HepG2 (cell line): ENCODE measurements around the gene PPP4C. TPM values are rescaled to one million over a fixed set of nuclear protein-coding genes. Genes with fewer than 3 reads are reported as not detected.

ENCODE experiments used
- CCDC6 ChIP-seq: sonication (generic); formaldehyde crosslinking; IDR thresholded peaks from 2 replicates; pipeline ENCODE4 v1.8.1; 2022; ENCODE audit warnings: mild to moderate bottlenecking, missing genetic modification reagents, moderate library complexity
- DPF2 ChIP-seq: sonication (generic); formaldehyde crosslinking; IDR thresholded peaks from 2 replicates; pipeline ENCODE4 v1.4.0; 2020; ENCODE audit warnings: mild to moderate bottlenecking, low read depth, missing genetic modification reagents, borderline replicate concordance
- E2F5 ChIP-seq: sonication (generic); formaldehyde crosslinking; conservative IDR thresholded peaks from 2 replicates; pipeline ENCODE4 v1.4.0; 2020; ENCODE audit warnings: missing genetic modification reagents
- EHMT2 ChIP-seq: fragments of 200-600 bp; sonication (generic); IDR thresholded peaks from 2 replicates; pipeline ENCODE4 v1.7.0; 2017; ENCODE audit warnings: antibody characterized with exemption, low read depth, low read length, borderline replicate concordance
- ERF ChIP-seq: IDR thresholded peaks from 2 replicates; pipeline ENCODE4 v1.6.1; 2018; ENCODE audit warnings: missing biosample characterization, missing genetic modification reagents
- KAT7 ChIP-seq: IDR thresholded peaks from 2 replicates; pipeline ENCODE4 v1.6.1; 2018; ENCODE audit warnings: borderline replicate concordance, missing compliant biosample characterization
- PITX1 ChIP-seq: sonication (generic); formaldehyde crosslinking; IDR thresholded peaks from 2 replicates; pipeline ENCODE4 v1.5.1; 2020; ENCODE audit warnings: mild to moderate bottlenecking, missing genetic modification reagents
- PLSCR1 ChIP-seq: sonication (generic); formaldehyde crosslinking; IDR thresholded peaks from 2 replicates; pipeline ENCODE4 v1.5.0; 2020; ENCODE audit warnings: missing genetic modification reagents, mild to moderate bottlenecking, borderline replicate concordance
- REPIN1 ChIP-seq: sonication (generic); formaldehyde crosslinking; IDR thresholded peaks from 2 replicates; pipeline ENCODE4 v1.8.0; 2022; ENCODE audit warnings: missing genetic modification reagents, low read depth, mild to moderate bottlenecking, borderline replicate concordance
- SRY ChIP-seq: sonication (generic); formaldehyde crosslinking; IDR thresholded peaks from 2 replicates; pipeline ENCODE4 v1.8.0; 2022; ENCODE audit warnings: mild to moderate bottlenecking, missing genetic modification reagents
- U2AF2 ChIP-seq: fragments of 200-400 bp; formaldehyde crosslinking; IDR thresholded peaks from 2 replicates; pipeline ENCODE4 v1.6.1; 2017; ENCODE audit warnings: low read depth, mild to moderate bottlenecking, low read length
- ZEB1 ChIP-seq: IDR thresholded peaks from 2 replicates; pipeline ENCODE4 v1.6.1; 2012; ENCODE audit warnings: mild to moderate bottlenecking, low read depth, inconsistent platforms; ENCODE audit not compliant: insufficient replicate concordance
- ZFP41 ChIP-seq: sonication (generic); formaldehyde crosslinking; IDR thresholded peaks from 2 replicates; pipeline ENCODE4 v1.4.0; 2020; ENCODE audit warnings: mild to moderate bottlenecking, missing genetic modification reagents, borderline replicate concordance
- ZNF3 ChIP-seq: IDR thresholded peaks from 2 replicates; pipeline ENCODE4 v1.7.0; 2017; ENCODE audit warnings: inconsistent platforms
- ZNF33A ChIP-seq: sonication (generic); formaldehyde crosslinking; IDR thresholded peaks from 2 replicates; pipeline ENCODE4 v1.5.1; 2020; ENCODE audit warnings: missing genetic modification reagents, mild to moderate bottlenecking, moderate library complexity, borderline replicate concordance
- ZNF33B ChIP-seq: sonication (generic); formaldehyde crosslinking; IDR thresholded peaks from 2 replicates; pipeline ENCODE4 v1.5.1; 2020; ENCODE audit warnings: mild to moderate bottlenecking, missing genetic modification reagents
- ZNF446 ChIP-seq: sonication (generic); formaldehyde crosslinking; IDR thresholded peaks from 2 replicates; pipeline ENCODE4 v1.5.0; 2020; ENCODE audit warnings: mild to moderate bottlenecking, missing genetic modification reagents
- ZNF589 ChIP-seq: sonication (generic); formaldehyde crosslinking; conservative IDR thresholded peaks from 2 replicates; pipeline ENCODE4 v1.8.0; 2022; ENCODE audit warnings: mild to moderate bottlenecking, moderate library complexity, missing genetic modification reagents
- polyA plus RNA-seq, 8 experiments: library from polyadenylated mRNA; depleted of rRNA in 3 of 8; stranded (reverse) in 7 of 8; unstranded in 1 of 8; fragments of >200 nt; fragmentation: Illumina TruSeq in 4 of 8; extraction: Trizol in 4 of 8; gene quantifications; 2 replicates each; pipeline versions ENCODE4 v1.2.1 to v1.2.3, GENCODE V29; 2011 to 2016; ENCODE audit warnings: low read depth in 4 of 8, missing spikeins in 1 of 8, mixed read lengths in 1 of 8; ENCODE audit not compliant: insufficient read depth in 1 of 8
- total RNA-seq, 5 experiments: library from RNA; depleted of rRNA; stranded (reverse); fragments of >200 nt; fragmentation: Illumina TruSeq; extraction: Trizol; gene quantifications; 2 replicates each; pipeline ENCODE4 v1.2.3, GENCODE V29; 2016; ENCODE audit warnings: low read depth in 1 of 5
- TF ChIP-seq, protein P1 (sequence below): sonication (generic); formaldehyde crosslinking; IDR thresholded peaks from 2 replicates; pipeline ENCODE4 v1.4.0; 2020; ENCODE audit warnings: low read depth, mild to moderate bottlenecking, missing genetic modification reagents
- TF ChIP-seq, protein P2 (sequence below): sonication (generic); formaldehyde crosslinking; IDR thresholded peaks from 2 replicates; pipeline ENCODE4 v1.8.1; 2023; ENCODE audit warnings: mild to moderate bottlenecking, missing genetic modification reagents
- TF ChIP-seq, protein P3 (sequence below): sonication (generic); formaldehyde crosslinking; IDR thresholded peaks from 2 replicates; pipeline ENCODE4 v1.5.0; 2020; ENCODE audit warnings: missing genetic modification reagents, mild to moderate bottlenecking, borderline replicate concordance
- TF ChIP-seq, protein P4 (sequence below): sonication (generic); formaldehyde crosslinking; IDR thresholded peaks from 2 replicates; pipeline ENCODE4 v1.5.1; 2020; ENCODE audit warnings: missing genetic modification reagents, mild to moderate bottlenecking, borderline replicate concordance

PPP4C gene
- total and polyA plus RNA-seq, 2 of the 13 experiments (the other 11 are each of a cell fraction or from before 2014, with no cell fraction given), result 176 to 220 TPM

DNA sequence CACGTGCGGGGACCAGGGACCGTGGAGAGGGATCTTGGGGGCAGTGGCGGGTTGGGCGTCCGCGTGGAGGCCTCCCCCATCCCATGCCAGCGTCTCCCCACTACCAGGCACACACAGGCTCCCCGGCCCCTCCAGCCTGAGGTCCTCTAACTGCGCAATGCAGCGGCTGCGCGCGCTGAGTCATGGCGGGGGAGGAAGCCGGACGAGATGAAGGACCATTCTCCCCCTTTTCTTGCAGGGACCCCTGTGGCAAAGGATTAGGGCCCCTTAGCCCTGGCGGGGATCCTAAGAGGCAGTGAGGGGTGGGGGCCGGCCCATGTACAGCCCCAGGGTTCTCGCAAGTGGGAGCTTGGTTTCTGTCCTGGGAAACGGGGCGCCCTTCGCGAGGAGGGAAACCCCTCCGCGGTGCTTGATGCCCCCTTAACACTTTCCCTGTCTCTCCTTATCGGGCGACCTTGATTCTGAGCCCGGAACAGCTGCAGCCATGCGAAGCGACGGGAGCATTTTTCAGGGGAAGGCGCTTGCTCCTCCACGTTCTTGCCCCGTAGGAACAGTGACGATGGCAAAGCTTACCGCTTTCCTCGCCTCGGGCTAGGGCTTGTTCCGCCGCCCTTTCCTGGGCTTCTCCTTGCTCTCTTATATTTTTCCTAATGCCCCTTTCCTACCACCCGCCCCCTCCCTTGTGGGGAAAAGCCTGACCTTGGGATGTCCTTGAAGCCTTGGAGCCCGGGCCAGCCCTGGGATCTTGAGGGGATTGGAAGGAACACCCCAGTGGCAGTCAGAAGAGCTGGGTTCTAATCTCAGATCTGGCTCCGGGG lies 9.6 kb upstream of the PPP4C start (continued):
- TF ChIP-seq, protein P1, sequence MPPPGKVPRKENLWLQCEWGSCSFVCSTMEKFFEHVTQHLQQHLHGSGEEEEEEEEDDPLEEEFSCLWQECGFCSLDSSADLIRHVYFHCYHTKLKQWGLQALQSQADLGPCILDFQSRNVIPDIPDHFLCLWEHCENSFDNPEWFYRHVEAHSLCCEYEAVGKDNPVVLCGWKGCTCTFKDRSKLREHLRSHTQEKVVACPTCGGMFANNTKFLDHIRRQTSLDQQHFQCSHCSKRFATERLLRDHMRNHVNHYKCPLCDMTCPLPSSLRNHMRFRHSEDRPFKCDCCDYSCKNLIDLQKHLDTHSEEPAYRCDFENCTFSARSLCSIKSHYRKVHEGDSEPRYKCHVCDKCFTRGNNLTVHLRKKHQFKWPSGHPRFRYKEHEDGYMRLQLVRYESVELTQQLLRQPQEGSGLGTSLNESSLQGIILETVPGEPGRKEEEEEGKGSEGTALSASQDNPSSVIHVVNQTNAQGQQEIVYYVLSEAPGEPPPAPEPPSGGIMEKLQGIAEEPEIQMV (CRISPR knock-in tag), result no peak
- TF ChIP-seq, protein P2, sequence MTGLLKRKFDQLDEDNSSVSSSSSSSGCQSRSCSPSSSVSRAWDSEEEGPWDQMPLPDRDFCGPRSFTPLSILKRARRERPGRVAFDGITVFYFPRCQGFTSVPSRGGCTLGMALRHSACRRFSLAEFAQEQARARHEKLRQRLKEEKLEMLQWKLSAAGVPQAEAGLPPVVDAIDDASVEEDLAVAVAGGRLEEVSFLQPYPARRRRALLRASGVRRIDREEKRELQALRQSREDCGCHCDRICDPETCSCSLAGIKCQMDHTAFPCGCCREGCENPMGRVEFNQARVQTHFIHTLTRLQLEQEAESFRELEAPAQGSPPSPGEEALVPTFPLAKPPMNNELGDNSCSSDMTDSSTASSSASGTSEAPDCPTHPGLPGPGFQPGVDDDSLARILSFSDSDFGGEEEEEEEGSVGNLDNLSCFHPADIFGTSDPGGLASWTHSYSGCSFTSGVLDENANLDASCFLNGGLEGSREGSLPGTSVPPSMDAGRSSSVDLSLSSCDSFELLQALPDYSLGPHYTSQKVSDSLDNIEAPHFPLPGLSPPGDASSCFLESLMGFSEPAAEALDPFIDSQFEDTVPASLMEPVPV (CRISPR knock-in tag), result no peak
- TF ChIP-seq REPIN1 (peak; percentile 31; the same call in 1 of the 2 replicates), ZFP41 (0 out of 2 replicates have a peak, but pooled peaks have one; percentile 44), KAT7 (CRISPR knock-in tag) (0 out of 2 replicates have a peak, but pooled peaks have one; percentile 71), ZNF33B (peak; percentile 19; the same call in 1 of the 2 replicates), CCDC6 (CRISPR knock-in tag) (peak; percentile 50; the same call in 1 of the 2 replicates), U2AF2 (0 out of 2 replicates have a peak, but pooled peaks have one; percentile 11), ZEB1 (peak; percentile 27), EHMT2 (no peak), ZNF446 (peak; percentile 31; the same call in 1 of the 2 replicates), E2F5 (CRISPR knock-in tag) (no peak), ERF (CRISPR knock-in tag) (no peak), PLSCR1 (CRISPR knock-in tag) (0 out of 2 replicates have a peak, but pooled peaks have one; percentile 4), ZNF589 (CRISPR knock-in tag) (peak; percentile 50), ZNF3 (CRISPR knock-in tag) (0 out of 2 replicates have a peak, but pooled peaks have one; percentile 3), ZNF33A (CRISPR knock-in tag) (0 out of 2 replicates have a peak, but pooled peaks have one; percentile 17), SRY (CRISPR knock-in tag) (0 out of 2 replicates have a peak, but pooled peaks have one; percentile 52), PITX1 (0 out of 2 replicates have a peak, but pooled peaks have one; percentile 2), DPF2 (no peak)
- TF ChIP-seq, protein P3, sequence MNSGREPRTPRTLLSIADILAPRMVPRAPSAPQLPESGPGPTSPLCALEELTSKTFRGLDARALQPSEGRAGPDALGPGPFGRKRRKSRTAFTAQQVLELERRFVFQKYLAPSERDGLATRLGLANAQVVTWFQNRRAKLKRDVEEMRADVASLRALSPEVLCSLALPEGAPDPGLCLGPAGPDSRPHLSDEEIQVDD (CRISPR knock-in tag), result 0 out of 2 replicates have a peak, but pooled peaks have one; percentile 86
- TF ChIP-seq, protein P4, sequence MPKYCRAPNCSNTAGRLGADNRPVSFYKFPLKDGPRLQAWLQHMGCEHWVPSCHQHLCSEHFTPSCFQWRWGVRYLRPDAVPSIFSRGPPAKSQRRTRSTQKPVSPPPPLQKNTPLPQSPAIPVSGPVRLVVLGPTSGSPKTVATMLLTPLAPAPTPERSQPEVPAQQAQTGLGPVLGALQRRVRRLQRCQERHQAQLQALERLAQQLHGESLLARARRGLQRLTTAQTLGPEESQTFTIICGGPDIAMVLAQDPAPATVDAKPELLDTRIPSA (CRISPR knock-in tag), result peak; percentile 48; the same call in 1 of the 2 replicates
